Measurements from ENCODE around the gene SBF1. TPM values are rescaled to one million over a fixed set of nuclear protein-coding genes. Genes with fewer than 3 reads are reported as not detected.

SBF1 gene
- total RNA-seq, 1 donor from 2014 or later: 63.5 TPM

DNA sequence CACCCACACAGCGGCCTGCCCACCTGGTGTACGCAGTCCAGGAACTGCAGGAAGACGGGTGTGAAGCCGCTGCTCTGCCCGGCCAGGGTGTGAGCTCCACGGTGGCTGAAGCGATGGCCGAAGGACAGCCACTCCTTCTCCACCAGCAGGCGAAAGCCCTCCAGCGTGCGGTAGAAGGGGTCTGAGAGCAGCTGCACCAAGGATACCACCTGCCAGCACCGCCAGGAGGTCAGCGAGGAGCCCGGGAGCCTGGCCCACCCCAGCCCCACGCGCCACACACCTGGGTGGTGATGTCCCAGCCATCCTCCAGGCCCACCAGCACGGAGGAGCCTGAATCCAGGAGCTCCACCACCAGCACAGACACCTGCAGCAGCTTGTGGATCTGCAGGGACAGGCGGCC is 19.6 kb downstream of the SBF1 start:
- intact Hi-C loops (cut with DNase I): no loop called here
- DNase-seq (ENCODE audit: low spot score): no peak

DNA sequence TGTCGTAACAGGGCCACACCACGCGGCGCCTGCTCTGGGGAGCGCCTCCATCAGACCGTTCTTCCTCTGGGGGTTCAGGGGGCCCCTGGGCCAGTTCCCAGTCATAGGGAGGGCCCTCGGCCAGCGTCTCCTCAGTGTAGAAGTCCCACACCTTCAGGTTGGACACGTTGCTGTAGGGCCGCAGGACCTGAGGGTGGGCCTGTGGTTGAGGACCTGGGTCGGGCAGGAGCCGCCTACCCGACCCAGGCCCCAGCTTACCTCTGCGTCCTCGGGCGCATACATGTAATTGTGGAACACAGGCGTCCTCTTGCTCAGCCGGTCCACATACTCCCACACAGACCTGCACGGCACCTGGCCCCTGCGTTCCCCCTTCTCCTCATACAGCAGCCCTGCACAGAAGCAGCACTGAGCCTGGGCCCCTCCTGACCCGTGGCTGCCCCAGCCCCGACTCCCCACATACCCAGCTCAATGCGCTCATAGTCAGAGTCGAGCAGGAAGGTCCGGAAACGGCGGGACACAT is 20.2 kb downstream of the SBF1 start:
- intact Hi-C loops (cut with DNase I): no loop called here
- DNase-seq (ENCODE audit: low spot score): no peak

DNA sequence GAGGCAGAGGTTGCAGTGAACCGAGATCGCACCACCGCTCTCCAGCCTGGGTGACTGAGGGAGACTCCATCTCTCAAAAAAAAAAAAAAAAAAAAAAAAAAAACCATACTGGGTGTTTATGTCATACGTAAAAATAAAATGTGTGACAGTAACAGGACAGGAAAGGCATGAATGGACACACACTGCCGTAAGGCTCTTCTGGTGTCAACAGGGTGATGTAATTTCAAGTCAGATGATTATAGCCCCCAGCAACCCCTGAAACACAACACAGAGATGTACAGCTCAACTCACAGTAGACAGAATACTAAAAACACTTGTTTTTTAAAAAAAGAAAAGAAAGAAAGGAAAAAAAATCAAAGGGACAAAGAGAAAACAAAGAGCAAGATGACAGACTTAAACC is 22.2 kb downstream of the SBF1 start:
- DNase-seq (ENCODE audit: low spot score): no peak
- intact Hi-C loops (cut with DNase I): no loop called here

DNA sequence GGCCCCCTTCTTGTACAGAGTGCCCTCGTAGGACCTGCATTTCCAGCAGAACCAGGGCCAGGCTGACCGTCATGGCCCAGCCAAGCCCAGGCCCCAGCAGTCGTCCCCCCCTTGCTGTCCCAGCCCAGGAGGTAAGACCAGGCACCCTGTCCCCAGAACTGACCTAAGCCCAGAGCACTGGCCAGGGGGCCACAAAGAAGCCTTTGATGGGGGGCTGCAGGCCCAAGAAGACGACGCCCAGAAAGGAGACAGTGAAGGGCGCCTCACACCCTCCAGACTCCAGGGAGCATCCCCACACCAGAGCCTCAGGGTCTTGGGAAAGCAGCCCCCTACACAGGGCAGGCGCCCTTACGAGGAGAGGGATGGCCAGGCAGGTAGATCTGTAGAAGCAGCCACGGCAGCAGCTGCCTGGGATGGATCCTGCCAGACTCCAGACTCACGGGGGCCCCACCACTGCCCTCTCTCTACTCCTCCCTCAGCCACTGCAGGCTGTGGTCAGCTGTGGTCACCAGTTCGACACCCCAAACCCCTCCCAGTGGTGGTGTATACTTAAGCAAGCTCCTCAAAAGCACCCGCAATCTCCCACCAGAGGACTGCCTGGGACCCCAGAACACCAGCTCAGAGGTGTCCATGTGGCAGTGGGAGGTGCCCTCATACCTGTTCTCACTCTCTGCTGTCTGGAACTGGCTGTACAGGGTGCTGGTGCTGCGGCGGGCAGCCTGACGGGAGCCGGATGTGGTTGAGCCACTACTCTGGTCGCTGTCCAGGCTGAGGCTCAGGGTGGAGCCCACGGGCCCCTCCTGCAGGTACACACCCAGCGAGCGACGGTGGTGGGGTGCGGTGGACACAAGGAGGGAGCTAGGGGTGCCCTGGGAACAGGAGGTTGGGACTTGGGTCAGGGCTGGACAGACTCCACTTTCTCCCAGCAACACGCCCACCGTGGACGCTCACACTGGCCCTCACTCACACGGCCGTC is 27.0 kb downstream of the SBF1 start:
- DNase-seq (ENCODE audit: low spot score): no peak
- intact Hi-C loops (cut with DNase I): no loop called here

DNA sequence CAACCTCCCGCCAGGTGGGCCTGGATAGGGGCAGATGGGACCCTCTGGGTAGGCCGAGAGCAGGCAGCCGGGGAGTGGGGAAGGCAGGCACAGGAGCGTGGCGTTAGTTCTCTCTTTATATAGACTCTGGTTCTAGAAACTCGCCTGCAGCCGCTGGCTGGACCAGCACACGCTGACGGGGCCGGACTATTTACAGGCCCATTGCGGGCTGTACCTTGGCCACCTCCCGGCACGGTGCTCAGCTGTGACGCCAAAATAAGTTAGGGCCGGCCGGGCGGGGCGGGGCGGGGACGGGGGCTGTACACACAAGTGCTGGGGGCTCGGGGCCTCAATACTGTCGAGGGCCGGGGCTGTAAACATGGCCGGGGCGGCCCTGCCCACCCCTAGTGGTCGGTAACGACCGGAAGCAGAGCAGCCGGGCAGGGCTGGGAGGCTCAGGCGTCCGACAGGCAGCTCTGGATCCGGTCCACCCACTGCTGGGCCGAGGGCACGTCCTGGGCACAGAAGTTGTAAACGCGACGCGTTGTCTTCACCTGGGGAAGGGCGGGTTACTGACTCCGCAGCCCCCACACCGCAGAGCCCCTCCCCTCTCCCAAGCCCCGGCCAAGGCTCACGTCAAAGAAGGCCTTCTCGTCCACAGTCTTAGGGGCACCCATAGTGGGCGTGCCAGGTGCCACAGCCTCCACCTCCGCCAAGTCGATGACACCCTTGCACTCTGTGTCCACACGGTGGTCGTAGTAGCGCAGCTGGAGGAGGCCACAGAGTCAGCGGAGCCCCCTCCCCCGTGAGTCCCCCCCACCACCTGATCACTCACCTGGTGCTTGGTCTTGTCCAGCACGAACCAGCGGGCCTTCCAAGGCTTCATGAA is 27.9 kb downstream of the SBF1 start:
- no peak for DNase-seq (ENCODE audit: low spot score)
- intact Hi-C loops (cut with DNase I): no loop called here

DNA sequence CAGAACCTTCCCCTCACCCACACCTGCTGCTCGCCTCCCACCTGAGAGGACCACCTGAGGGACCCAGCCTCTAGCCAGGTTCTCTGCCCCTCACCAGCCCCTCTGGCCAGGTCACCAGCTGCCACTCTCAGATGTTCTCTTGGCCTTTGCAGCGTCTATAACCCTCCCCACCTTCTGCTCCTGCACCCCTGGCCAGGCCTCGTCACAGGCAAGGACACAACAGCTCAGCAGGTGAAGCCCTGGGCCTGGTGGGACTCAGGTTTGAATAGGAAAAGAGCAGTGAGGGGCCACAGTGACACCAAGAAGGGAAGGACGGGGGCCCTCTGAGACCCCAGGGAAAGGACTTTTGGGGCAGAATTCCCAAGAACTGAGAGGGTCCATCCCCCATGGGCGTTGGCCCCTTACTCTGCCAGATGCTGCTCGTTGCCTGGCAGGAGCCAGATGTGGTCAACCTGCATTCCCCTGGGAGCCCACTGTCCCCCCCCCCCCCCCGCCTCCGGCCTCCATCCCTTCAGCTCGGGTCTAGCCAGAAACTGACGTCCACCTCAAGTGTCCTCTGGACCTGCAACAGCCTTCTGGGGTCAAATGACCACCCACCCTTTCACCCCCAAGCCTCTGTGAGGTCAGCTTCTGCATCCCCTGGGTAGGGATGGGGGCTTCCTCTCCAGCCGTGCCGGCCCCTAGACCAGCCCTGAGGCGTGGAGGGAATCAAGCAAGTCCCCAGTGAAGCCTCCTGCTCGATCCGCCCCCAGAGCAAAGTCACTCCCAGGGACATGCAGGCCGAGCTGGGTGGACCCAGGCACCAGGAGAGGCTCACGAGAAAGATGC is 28.7 kb downstream of the SBF1 start:
- intact Hi-C loops (cut with DNase I): no loop called here
- no peak for DNase-seq (ENCODE audit: low spot score)

DNA sequence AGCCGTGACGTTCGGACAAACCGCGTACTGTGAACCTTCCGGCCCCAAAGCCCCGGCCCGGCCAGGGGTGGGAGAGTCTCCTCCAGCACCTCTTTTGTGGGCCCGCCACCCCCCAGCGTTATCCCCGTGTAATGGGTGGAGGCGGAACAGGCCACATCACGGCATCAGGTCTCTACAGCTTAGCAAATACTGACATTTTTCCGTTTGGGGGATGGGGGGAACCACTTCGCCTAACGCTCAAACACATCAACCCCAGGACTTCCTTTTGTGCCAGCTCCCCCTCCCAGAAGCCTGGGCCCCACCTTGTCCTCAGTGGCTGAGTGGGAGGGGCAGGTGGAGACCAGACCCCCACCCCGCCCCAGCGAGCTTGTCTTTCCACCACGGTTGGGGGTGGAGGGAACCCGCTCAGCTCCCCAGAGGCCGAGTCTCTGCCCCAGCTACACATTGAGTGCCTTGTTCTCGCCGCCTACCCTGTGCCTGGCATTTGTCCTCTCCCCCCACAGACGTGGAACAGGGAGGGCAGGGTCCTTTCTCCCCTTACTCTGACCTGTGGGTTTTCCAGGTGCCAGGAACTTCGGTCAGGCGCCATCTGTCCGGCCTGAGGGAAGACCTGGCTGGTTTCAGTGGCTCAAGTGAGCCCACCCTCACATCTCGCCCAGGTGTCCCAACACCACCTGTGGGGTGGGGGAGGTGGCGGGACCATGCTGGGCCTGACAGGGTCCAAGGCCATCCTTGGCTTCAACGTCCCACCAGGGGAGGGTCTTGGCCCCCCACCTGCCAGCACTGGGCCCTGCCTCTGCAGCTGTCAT is 29.6 kb downstream of the SBF1 start:
- DNase-seq (ENCODE audit: low spot score): no peak
- intact Hi-C loops (cut with DNase I): no loop called here

DNA sequence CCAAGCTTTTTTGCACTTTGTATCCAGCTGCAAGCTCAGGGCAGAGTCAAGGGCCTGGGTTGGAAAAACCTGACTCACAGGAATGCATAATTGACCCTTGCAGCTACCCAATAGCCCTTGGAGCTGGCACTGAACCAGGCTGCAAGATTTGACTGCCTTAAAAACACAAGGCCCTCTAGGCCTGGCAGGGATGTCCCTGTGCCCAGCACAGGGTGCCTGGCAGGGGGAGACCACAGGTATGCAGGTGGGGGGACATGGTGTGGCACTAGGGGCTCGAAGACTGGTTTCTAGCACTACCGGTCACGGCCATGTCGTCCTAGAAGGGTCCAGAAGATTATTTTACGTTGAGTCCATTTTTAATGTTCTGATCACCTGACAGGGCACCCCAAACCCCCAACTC is 30.2 kb downstream of the SBF1 start:
- intact Hi-C loops (cut with DNase I): no loop called here
- DNase-seq (ENCODE audit: low spot score): no peak

DNA sequence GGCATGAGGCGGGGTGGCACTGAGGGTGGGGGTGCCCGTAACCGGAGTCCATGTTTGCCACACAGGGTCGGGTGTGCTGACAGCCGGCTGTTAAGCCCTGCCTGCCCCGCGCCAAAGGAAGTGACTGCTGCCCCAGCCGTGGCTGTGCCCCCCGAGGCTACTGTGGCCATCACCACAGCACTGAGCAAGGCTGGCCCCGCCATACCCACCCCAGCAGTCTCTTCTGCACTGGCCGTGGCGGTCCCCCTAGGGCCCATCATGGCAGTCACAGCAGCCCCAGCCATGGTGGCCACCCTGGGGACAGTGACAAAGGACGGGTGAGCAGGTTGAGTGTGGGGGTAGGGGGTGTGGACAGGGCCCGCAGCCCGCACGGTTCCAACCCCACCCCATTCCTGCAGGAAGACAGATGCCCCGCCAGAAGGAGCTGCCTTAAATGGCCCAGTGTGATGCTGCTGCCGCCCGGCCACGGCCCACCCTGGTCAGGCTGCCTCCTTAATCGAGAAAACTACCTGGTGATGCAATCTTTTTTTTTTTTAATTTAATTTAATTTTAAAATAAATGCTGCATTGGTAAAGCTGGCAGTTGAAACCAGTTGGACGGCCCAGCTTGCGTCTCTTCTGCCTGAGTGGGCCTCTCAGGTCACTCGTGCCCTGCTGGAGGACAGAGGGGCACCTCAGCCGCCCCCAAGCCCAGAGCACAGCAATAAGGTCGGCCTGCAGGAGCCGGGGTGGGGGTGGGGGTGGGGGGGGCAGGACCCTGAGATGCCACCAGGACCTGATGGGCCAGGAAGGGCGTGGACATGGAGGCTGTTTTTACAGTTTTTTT is 30.8 kb downstream of the SBF1 start:
- intact Hi-C loops (cut with DNase I): no loop called here
- no peak for DNase-seq (ENCODE audit: low spot score)

DNA sequence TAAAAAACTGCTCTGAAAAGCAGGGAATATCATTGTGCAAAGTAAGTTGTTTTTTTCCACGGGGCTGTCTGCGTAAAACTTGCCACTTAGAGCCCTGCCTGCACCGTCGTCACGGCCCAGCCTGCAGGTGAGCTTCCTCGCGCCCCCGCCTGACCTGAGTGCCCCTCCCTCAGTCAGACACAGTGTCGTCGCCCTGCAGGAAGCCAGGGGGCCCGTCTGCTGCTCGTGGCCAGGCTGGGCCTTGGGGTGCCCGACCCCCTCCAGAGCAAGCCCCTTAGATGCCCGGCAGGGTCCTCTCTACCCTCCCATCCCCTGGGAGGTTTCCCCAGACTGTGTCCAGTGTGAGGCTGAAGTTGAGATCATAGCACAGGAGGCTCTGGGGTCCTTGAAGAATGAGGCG is 31.6 kb downstream of the SBF1 start:
- intact Hi-C loops (cut with DNase I): no loop called here
- DNase-seq (ENCODE audit: low spot score): no peak

DNA sequence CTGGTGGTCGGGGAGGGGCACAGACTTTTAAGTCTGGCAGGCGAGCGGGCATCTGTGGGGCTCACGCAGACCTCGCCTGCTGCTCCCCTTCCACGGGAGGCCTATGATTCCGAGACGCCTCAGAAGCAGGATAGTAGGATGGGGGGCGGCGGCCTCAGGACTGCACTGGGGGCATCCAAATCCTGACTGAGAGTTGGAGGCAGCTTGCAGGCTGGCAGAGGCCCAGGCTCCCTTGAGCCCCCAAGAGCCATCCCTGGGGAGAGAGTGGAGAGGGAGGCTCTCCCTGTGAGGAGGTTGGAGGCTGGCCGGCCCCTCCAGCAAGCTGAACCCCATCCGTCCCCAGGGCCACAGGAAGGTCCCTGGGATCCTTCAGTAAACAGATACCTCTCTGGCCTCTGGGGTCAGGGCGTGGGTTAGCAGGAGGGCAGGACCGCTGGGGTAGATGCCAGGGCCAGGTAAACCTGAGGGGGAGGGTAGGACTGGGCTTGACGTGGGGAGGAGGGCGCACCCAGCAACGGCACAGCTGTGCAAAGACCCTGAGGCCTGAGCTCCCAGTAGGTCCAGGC is 33.3 kb downstream of the SBF1 start:
- DNase-seq (ENCODE audit: low spot score): no peak
- intact Hi-C loops (cut with DNase I): no loop called here

DNA sequence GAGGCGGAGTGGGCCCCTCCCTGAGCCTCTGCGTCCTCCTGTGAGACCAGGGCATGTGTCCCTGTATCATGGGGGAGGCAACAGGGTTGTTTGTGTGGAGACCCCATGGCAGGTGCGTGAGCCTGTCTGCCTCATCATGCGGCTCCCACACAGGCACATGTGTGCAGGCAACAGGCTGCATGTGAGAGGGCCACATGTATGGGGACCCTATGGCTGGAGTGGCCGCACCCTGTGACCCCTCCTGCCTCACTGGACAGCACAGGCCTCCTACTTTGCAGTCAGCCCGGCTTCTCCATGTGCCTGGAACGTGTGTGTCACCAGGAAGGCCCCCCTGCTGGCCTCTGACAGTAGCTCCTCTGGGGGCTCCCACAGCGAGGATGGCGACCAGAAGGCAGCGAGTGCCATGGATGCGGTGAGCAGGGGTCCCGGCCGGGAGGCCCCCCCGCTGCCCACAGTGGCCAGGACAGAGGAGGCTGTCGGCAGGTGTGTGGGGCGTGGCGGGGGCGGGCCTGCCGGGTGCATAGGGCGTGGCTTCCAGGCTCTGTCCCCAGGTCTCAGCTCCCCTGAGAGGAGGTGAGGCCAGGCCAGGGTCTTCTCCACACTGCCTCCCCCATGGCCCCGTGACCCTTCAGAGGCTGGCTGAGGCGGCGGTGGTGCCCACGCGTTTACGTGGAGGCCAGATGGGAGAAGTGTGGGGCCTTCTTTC is 34.1 kb downstream of the SBF1 start:
- intact Hi-C loops (cut with DNase I): no loop called here
- no peak for DNase-seq (ENCODE audit: low spot score)

DNA sequence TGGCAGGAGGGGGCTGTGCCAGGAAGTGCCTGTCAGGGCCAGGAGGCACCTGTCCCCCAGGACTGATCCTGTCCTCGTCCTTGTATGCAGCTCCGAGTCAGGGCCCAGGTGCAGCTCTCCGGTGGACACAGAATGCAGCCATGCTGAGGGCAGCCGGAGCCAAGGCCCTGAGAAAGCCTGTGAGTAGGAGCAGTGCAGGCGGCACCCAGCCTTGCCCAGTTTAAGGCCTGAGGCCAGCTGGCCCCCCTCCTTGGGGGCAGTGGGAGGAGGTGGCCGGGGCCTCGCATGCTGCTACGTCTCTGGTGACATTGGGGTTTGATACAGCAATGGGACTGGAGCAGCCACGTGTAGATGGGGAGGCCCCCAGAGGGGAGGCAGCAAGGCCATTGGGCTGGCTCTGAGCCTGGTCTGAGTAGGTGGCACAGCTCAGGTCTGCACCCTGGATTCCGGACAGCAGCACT is 34.9 kb downstream of the SBF1 start:
- intact Hi-C loops (cut with DNase I): no loop called here
- DNase-seq (ENCODE audit: low spot score): no peak

DNA sequence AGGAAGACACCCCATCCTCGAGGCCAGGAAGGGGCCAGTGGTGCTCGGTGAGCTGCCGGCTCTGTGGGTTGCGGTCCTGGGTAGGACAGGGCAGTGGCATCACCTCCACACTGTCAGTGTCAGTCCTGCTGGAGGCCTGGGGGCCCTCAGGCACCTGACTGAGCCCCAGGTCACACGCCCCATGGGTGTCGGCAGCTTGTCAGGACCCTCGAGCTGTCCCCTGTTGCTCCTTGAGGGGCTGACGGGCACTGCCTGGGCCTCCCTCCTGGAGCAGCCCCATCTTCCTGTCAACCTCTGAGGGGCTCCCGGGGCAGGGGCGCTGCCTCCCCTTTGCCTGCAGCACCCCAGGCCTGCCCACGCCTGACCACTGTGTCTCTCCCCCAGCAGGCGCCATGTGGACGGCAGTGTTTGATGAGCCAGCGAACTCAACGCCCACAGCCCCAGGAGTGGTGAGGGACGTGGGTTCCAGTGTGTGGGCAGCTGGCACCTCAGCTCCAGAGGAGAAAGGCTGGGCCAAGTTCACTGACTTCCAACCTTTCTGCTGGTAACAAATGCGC is 35.4 kb downstream of the SBF1 start:
- no peak for DNase-seq (ENCODE audit: low spot score)
- intact Hi-C loops (cut with DNase I): no loop called here

DNA sequence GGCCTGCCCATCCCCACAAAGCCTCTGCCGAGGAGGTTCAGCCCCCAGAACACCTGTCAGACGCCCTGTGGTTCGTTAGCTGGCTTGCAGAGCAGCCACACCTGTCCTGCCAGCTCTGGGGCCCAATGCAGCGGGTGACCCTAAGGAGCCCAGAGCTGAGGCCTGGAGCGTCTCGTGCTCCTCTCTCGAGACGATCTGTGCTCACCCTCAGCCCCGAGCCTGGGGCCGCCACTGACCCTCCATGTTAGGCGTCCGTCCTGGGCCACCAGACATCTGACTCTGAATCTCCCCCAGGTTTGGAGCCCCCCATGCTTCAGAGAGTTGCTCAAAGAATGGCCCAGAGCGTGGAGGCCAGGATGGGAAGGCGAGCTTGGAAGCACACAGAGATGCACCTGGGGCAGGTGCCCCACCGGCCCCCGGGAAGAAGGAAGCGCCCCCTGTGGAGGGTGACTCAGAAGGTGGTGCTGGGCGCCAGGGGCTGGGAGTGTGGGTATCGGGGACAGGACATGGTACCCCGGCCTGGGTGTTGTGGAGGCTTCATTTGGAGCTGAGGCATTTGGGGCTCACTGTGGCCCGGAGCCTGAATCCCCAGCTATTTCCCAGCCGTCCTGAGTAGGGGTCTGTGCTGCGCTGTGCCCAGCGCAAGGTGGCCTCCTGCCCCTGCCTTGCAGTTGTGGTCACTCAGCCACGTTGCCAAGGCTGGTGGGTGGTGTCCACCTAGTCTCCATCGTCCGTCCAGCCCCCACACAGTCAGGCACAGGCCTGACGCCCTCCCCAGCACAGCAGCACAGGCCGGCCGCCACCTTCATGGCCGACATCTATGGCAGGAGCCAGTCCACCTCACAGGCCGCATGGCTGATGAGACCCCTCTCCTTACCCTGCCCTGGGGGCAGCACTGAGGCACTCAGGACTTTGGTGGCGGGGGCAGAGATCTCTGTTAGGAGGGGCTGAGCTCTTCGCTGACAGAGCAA is 36.2 kb downstream of the SBF1 start:
- DNase-seq (ENCODE audit: low spot score): no peak

More for the DNA sequence above, 36.2 kb downstream of the SBF1 start:
- intact Hi-C loops (cut with DNase I): no loop called here
